Measurements from ENCODE around the gene TMED1.

Gene TMED1

DNA sequence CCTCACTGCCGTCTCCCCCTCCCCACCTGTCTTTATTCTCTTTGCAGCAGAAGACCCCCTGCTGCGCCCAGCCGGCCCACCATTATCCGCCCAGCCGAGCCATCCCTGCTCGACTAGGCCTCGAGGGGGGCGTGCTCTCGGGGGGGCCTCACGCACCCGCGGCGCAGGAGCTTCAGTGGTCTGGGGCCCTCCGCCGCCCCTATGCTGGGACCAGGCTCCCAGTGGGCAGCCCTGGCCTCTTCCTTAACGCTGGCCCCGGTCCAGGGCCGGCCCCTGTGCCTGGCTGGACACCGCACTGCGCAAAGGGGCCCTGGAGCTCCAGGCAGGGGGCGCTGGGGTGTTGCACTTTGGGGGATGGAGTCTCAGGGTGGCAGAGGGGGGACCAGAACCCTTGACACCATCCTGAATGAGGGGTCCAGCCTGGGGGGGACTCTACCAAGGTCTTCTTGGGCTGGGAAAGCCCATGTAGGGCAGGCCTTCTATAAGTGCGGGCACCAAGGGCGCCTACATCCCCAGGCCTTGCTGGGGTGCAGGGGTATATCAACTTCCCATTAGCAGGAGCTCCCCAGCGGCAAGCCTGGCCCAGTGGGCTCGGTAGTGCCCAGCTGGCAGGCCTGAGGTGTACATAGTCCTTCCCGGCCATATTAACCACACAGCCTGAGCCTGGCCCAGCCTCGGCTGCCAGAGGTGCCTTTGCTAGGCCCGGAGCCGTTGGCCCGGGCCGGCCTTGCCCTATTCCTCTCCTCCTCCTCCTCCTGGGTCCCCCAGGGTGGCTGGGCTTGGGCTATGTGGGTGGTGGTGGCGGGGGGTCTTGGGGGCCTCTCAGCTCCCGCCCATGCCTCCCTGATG is 4.9 kb downstream of the TMED1 start:
- no peak for DNase-seq

- no peak for DNase-seq
These were observed 5.6 kb downstream of the TMED1 start for GRCh38 chr19:10830370-10830769.

DNA sequence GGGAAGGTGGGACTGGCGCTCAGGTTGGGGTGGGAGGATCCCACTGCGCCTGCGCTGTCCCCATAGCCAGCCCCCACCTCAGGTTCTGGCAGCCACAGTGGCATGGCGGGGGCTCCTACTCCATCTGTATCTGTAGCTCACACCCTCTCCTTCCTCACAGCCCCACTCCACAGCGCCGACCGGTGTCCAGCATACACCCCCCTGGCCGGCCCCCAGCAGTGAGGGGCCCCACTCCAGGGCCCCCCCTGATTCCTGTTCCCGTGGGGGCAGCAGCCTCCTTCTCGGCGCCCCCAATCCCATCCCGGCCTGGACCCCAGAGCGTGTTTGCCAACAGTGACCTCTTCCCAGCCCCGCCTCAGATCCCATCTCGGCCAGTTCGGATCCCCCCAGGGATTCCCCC is 6.0 kb downstream of the TMED1 start:
- no peak for DNase-seq

DNA sequence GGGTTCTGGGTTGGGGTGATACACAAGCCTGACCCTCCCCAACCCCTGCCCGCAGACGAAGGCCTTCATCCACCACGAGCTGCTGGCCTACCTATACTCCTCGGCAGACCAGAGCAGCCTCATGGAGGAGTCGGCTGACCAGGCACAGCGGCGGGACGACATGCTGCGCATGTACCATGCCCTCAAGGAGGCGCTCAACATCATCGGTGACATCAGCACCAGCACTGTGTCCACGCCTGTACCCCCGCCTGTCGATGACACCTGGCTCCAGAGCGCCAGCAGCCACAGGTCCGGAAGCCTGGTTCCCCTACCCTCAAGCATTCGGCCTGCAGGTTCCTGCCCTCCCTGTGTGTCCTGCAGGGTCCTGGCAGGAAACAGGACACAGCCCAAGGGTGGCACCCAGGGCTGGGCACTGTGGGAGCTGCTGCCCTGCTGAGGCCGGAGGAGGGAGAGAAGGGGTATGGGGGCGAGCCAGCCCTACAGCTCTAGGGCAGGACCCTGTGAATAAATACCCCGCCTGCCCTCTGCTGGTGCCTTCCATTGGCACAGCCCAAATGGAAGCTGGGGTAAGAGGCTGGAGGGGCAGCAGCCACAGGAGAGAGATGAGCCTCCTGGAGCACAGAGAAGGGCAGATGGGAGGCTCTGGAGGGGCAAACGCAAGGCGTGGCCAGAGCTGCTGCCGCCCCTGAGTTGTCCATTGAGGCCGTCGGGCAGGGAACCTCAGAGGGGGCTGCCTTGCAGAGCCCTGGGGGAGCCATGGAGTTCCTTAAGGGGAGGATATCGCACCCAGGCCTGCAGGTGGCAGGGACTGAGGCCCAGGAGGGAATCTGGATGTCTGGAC is 6.8 kb downstream of the TMED1 start:
- DNase-seq = no peak

DNA sequence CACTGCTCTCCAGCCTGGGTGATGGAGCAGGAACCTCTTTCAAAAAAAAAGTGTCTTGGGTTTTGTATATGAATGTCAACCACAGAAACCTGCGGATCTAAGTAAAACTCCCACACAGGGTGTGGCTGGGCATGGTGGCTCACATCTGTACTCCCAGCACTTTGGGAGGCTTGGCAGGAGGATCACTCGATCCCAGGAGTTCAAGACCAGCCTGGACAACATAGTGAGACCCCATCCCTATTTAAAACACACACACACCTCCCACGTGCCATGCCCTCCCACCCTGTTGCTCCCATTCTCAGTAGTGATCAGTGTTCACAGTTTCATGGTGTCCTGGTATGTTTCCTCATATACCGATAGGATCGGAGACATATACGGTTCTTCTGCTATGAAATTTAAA is 9.2 kb downstream of the TMED1 start:
- DNase-seq = no peak

DNA sequence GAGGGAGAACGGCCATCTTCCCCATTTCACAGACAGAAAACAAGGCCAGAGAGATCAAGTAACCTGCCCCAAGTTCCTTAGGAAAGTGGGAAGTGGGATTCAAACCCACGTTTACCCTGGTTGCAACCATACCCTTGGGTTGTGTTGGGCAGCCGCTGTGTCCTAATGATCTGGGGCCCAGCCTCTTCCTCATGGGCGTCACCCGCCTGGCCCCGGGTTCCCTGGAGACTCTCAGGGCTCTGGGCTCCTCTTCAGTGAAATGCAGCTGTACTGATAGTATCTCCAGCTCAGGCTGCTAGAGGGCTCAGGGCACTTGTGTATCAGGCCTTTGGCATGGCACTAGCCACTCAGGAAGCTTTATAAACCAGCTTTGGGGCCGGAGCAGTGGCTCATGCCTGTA is 9.8 kb downstream of the TMED1 start:
- DNase-seq = no peak

GRCh38 chr19:10823690-10824089 is 12.3 kb downstream of the TMED1 start:
- no peak for DNase-seq

DNA sequence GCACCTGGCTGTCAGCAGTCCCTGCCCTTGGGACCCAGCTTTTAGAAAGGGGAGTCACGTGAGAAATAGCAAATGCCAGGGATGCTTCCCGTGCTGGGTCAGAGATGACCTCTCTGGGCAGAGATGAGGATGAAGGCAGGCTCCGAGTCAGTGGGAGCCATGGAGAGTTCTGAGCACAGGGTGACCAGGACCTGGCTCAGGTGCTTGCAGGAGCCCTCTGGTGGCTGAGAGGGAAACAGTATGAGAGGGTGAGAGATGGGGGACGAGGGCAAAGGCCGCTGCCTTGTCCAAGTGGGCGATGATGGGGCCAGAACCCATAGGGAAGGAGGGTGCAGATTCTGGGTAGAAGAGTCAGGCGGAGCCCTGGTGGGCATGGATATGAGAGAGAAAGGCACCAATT is 15.8 kb downstream of the TMED1 start:
- DNase-seq = peak; percentile 24

DNA sequence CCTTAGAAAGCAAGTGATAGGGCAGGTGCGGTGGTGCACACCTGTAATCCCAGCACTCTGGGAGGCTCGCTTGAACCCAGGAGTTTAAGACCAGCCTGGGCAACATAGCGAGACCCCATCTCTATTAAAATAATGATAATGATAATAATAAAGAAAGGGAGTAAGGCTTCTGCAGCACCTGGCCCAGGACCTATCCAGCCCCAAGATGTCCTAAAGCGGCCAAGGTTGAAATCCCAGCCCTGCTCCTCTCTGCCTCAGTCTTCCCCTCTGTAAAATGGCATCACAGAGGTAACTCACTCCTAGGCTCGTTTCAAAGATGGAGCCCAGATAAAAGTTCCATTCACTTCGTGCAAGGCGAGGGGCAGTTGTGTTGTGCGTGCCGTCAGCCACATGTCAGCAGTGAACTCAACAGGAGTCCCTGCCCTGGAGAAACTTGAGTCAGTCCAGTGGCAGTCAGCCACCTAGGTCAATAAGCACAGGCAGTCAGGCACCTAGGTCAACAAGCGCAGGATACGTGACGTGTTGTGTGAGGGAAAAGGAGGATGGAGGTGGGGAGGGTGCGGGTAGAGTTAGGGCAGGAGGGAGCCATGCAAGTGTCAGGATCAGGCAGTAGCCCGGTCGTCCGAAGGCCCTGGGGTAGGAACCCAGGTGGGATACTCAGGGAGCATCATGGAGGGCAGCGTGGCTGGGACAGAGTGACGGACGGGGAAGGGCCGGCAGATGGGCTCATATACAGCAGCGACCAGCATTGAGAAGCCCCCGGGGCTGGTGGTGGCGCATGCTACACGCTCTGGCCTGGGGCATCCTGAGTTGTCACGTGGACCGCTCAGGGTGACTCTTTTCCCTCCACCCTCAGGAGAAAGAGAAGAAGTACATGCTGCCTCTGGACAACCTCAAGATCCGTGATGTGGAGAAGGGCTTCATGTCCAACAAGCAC is 16.6 kb downstream of the TMED1 start:
- DNase-seq = no peak

DNA sequence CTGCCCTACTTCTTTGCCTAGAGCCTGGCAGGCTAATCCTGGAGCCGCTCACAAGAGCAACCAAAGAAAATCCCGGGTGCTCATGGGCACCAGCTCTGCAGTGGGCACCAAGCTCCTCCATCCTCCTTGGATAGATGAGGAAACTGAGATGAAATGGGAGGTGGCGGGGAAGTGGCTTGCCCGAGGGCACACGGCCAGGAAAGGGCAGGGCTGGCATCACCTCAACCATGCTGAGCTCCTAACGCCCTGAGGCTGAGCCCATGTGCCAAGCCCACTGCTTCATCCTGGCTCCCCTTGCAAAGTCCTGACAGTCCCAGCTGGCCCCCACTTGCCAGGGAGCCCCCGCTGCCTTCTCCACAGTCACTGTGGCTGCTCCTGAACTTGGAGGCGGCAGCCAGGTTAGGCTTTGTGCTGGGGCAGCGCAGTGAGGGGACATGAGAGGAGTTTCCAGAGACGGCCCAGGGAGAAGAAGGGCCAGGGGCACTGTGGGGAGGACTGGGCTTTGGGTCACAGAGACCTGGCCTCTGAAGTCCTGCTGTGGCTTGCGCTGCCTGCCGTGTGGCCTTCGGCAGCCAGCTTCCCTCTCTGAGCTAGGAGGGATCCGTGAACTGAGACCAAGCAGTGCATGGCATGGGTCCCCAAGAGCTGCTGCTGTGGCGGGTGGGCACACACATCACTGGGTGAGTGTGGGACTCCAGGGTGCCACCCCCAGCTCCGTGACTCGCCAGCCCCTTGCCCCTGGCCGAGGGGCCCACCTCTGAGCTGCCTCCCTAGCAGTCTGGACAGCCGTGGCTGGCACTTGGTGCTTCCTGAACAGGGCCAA is 17.5 kb downstream of the TMED1 start:
- DNase-seq = no peak

- no peak for DNase-seq
These were observed 18.5 kb downstream of the TMED1 start for GRCh38 chr19:10817291-10818038.

DNA sequence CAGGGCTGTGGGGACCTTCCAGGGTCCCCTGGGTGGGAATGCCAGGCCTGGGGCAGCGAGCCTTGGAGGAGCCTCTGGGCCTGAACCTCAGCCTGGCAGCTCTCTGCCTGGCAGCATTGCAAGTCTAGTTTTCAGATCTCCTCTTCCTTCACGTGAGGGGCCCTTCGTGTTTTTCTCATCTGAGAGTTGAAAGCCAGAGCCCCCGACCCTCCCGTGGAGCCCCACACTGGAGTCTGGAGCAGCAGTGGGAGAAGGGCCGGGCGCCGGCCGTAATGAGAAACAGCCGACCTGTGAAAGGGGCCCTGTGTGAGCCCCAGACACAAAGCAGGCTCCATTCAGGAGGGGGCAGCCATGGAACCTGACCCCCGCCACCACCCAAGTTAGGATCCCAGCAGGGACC is 19.3 kb downstream of the TMED1 start:
- no peak for DNase-seq

DNA sequence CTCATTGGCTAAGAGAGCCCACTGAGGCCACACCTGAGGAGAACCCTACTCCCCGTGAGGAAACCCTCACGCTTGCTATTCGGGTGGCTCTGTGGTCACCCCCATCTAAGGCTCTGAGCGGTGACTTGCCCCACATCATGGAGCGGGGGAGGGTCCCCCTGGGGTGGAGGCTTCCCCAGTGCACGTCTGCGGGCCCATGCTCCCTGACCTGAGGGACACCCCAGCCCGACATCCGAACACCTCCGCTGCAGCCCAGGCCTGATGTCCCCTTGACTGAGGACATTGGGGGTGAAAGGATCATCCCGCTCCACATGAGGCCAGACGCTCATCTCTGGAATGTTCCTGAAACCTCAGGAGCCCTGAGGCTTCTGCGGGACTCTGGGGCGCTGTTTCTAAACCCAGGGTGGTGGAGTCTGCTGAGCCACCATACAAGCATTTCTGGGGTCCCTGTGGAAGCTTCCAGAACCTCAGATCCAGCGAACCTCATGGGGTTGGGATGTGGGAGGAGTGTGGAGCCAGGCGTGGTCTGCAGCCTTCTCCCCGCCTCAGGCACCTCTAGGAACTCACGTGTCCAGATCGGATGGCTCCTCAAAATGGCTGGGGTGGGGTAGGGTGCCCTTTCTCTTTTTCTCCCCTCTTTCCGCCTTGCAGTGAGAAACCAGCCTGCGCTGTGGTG is 19.9 kb downstream of the TMED1 start:
- DNase-seq = no peak

DNA sequence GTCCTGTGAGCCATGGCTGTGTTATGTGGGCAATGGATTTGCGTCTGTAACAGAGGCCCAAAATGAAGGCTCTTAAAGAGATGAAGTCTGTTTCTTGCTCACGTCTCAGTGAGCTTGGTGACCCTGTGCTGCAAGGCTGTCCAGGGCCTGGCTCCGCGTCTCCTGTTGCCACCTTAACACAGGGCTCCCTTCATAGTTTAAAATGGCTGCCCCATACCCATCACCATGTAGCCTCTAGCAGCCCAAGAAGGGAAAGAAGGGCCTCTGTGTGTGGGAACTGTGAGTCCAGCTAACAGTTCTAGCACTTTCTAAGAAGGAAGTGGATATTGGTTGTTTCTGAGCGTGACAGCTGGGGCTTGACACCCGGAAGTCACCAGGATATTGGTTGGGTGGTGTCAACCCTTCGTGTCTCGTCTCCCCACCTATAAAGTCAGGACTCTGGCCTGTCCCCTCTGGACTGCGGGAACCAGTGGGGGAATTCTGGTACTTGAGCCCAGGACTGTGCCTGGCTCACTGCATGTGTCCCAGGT is 20.9 kb downstream of the TMED1 start:
- DNase-seq = peak; percentile 33

GRCh38 chr19:10812902-10813404 is 23.1 kb downstream of the TMED1 start:
- DNase-seq = peak; percentile 31

GRCh38 chr19:10812196-10812595 is 23.8 kb downstream of the TMED1 start:
- no peak for DNase-seq

DNA sequence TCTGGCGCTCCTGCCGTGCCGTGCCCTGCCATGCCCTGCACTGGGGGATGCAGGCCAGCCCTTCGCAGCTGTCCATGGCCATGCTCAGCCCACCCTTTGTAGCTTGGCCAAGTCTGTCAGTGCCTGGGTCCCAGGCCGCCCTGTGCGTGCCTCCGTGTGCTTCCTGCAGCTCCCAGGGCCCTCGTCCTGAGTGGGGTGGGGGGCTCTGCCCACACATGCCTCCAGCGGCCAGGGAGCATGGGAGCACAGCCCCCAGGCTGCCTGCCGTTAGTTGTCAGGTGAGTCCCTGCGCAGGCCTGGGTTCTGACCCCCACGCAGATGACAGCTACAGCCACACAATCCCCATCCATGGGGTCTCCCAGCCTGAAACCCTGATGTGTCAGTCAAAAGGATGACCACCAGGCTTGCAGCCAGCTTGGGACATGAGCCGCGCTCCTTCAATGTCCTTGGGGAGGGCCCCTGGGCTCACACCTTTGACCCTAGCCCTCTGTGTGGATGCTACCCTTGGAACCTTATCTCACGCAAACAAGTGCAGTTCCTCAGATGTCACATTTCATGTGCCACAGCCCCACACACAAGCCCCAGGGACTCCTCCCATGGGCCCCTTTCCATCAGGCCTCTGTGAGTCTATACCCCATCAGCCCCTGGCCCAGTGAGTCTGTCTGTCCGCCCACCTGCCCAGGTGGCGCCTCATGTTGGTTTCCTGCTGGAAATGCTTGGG is 24.5 kb downstream of the TMED1 start:
- no peak for DNase-seq

DNA sequence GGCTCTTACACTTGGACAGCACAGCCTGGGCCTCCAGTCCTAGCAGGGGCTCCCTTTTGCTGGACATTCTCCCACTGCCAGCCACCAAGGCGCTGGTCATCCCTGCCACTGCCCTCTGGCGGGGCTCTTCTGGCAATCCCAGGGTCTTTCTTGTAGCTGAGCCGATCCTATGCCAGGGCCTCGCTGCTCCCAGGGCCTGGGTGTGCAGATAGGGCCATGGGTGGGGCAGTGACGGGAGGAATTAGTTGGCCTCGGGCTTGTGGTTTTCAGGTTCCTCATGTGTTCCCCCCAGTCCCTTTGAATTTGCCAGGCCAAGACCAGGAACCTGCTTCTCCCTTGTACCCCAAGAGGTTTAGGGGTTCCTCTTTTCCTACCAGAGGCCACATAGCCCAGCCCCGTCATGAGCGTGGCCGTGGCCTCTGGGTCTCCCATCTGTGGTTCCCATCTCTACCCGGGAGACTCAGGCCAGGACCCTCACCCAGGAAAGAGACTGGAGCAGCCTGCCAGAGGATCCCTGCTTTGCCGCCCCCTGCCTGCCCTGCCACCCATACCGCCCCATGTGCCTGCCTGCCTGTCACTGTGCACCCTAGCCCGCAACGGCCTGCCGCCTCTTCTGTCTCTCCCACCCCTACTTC is 26.2 kb downstream of the TMED1 start:
- DNase-seq = no peak

Data from CD4-positive, alpha-beta T cell treated with Interleukin-17A for 1 hour (primary cell).